GM19023 (cell line): Measurements from ENCODE around the gene PABPC1L.
A peak's percentile ranks its signal among the peaks of the same experiment; 100 is the strongest.

Experiments
- ATAC-seq: cut with Tn5 transposase; IDR thresholded peaks from one replicate; pipeline ENCODE4 v1.9.1; 2021; ENCODE audit warnings: mild to moderate bottlenecking, moderate library complexity; ENCODE audit not compliant: unreplicated experiment

Gene PABPC1L

GRCh38 chr20:44942264-44942973, 32.6 kb downstream of the PABPC1L start:
- ATAC-seq, result no peak

GRCh38 chr20:44943828-44944227, 34.0 kb downstream of the PABPC1L start:
- ATAC-seq, result no peak

- no peak for ATAC-seq
These were observed 35.4 kb downstream of the PABPC1L start for GRCh38 chr20:44945261-44945660.

- ATAC-seq, result no peak
These were observed 36.5 kb downstream of the PABPC1L start for GRCh38 chr20:44946271-44946852.

- no peak for ATAC-seq
These were observed 38.2 kb downstream of the PABPC1L start for GRCh38 chr20:44948107-44948506.

GRCh38 chr20:44948513-44948912, 38.7 kb downstream of the PABPC1L start:
- ATAC-seq, result no peak

- no peak for ATAC-seq
These were observed 40.5 kb downstream of the PABPC1L start for GRCh38 chr20:44950368-44950767.

GRCh38 chr20:44952731-44953130, 42.9 kb downstream of the PABPC1L start:
- no peak for ATAC-seq

GRCh38 chr20:44954211-44954610, 44.4 kb downstream of the PABPC1L start:
- ATAC-seq, result no peak

GRCh38 chr20:44955270-44955669, 45.4 kb downstream of the PABPC1L start:
- ATAC-seq, result no peak

- no peak for ATAC-seq
These were observed 46.5 kb downstream of the PABPC1L start for GRCh38 chr20:44956410-44956809.

- no peak for ATAC-seq
These were observed 48.4 kb downstream of the PABPC1L start for GRCh38 chr20:44958276-44958675.

GRCh38 chr20:44959082-44959637, 49.3 kb downstream of the PABPC1L start:
- no peak for ATAC-seq

- ATAC-seq, result peak; percentile 36
These were observed 49.8 kb downstream of the PABPC1L start for GRCh38 chr20:44959638-44960102.

GRCh38 chr20:44960103-44960852, 50.4 kb downstream of the PABPC1L start, which contains the start of gene TOMM34:
Gene TOMM34 (minus strand): TSS chr20:44960397. CDS start chr20:44960333, 64 bp downstream.
- peak; percentile 92 for ATAC-seq

GRCh38 chr20:44961011-44961869, 51.4 kb downstream of the PABPC1L start:
- no peak for ATAC-seq

- ATAC-seq, result no peak
These were observed 52.0 kb downstream of the PABPC1L start for GRCh38 chr20:44961870-44962267.

GRCh38 chr20:44962483-44962882, 52.6 kb downstream of the PABPC1L start:
- ATAC-seq, result no peak

- no peak for ATAC-seq
These were observed 53.7 kb downstream of the PABPC1L start for GRCh38 chr20:44963325-44964215.

GRCh38 chr20:44965651-44966029, 55.8 kb downstream of the PABPC1L start:
- no peak for ATAC-seq
